SK-N-SH treated with all-trans-retinoic acid at 6 μM for 48 hours (cell line): ENCODE measurements around the gene UGT1A3.

ENCODE experiments used
- ARNTL ChIP-seq: fragments of 450-650 bp; formaldehyde crosslinking; IDR thresholded peaks from 2 replicates; pipeline ENCODE4 v1.5.0; 2020; ENCODE audit warnings: low read depth, mild to moderate bottlenecking, moderate library complexity, borderline replicate concordance
- BACH2 ChIP-seq: fragments of 250-450 bp; sonication (Bioruptor Pico); IDR thresholded peaks from 2 replicates; pipeline ENCODE4 v1.9.0; 2021; ENCODE audit warnings: mild to moderate bottlenecking, borderline replicate concordance
- GLIS3 ChIP-seq: fragments of 250-450 bp; sonication (Bioruptor Pico); IDR thresholded peaks from 2 replicates; pipeline ENCODE4 v1.5.0; 2020; ENCODE audit warnings: mild to moderate bottlenecking, moderate library complexity
- OSR1 ChIP-seq: fragments of 250-450 bp; sonication (Bioruptor Pico); IDR thresholded peaks from 2 replicates; pipeline ENCODE4 v1.8.0; 2022; ENCODE audit warnings: moderate library complexity, mild to moderate bottlenecking, inconsistent platforms
- PPARA ChIP-seq: fragments of 250-450 bp; sonication (Bioruptor Pico); IDR thresholded peaks from 2 replicates; pipeline ENCODE4 v1.5.0; 2020; ENCODE audit warnings: mild to moderate bottlenecking, borderline replicate concordance
- RARB ChIP-seq: fragments of 250-450 bp; sonication (Bioruptor Pico); IDR thresholded peaks from 2 replicates; pipeline ENCODE4 v1.8.0; 2021; ENCODE audit warnings: mild to moderate bottlenecking, moderate library complexity
- TCF4 ChIP-seq: fragments of 250-450 bp; sonication (Bioruptor Pico); IDR thresholded peaks from 2 replicates; pipeline ENCODE4 v1.8.0; 2021; ENCODE audit warnings: mild to moderate bottlenecking, moderate library complexity, borderline replicate concordance
- ZFP30 ChIP-seq: fragments of 450-650 bp; formaldehyde crosslinking; IDR thresholded peaks from 2 replicates; pipeline ENCODE4 v1.5.0; 2022; ENCODE audit warnings: mild to moderate bottlenecking, moderate library complexity
- TF ChIP-seq, protein P1 (sequence below): fragments of 250-450 bp; sonication (Bioruptor Pico); IDR thresholded peaks from 2 replicates; pipeline ENCODE4 v1.8.0; 2020; ENCODE audit warnings: mild to moderate bottlenecking, moderate library complexity, borderline replicate concordance
- TF ChIP-seq, protein P2 (sequence below): fragments of 250-450 bp; sonication (Bioruptor Pico); IDR thresholded peaks from 2 replicates; pipeline ENCODE4 v1.5.1; 2020; ENCODE audit warnings: low read depth, mild to moderate bottlenecking, moderate library complexity
- TF ChIP-seq, protein P3 (sequence below): fragments of 250-450 bp; sonication (Bioruptor Pico); IDR thresholded peaks from 2 replicates; pipeline ENCODE4 v1.5.0; 2020; ENCODE audit warnings: mild to moderate bottlenecking, moderate library complexity

DNA sequence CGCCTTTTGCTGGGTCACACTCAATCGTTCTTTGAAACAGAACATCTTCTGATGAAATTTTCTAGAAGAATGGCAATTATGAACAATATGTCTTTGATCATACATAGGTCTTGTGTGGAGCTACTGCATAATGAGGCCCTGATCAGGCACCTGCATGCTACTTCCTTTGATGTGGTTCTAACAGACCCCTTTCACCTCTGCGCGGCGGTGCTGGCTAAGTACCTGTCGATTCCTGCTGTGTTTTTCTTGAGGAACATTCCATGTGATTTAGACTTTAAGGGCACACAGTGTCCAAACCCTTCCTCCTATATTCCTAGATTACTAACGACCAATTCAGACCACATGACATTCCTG is 15.6 kb upstream of the UGT1A3 start:
- TF ChIP-seq RARB (CRISPR knock-in tag): no peak
- TF ChIP-seq, protein P1, sequence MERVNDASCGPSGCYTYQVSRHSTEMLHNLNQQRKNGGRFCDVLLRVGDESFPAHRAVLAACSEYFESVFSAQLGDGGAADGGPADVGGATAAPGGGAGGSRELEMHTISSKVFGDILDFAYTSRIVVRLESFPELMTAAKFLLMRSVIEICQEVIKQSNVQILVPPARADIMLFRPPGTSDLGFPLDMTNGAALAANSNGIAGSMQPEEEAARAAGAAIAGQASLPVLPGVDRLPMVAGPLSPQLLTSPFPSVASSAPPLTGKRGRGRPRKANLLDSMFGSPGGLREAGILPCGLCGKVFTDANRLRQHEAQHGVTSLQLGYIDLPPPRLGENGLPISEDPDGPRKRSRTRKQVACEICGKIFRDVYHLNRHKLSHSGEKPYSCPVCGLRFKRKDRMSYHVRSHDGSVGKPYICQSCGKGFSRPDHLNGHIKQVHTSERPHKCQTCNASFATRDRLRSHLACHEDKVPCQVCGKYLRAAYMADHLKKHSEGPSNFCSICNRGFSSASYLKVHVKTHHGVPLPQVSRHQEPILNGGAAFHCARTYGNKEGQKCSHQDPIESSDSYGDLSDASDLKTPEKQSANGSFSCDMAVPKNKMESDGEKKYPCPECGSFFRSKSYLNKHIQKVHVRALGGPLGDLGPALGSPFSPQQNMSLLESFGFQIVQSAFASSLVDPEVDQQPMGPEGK (CRISPR knock-in tag): no peak
- TF ChIP-seq ARNTL (CRISPR knock-in tag): no peak
- TF ChIP-seq ZFP30 (CRISPR knock-in tag): no peak
- no peak for TF ChIP-seq GLIS3
- no peak for TF ChIP-seq OSR1
- no peak for TF ChIP-seq TCF4 (CRISPR knock-in tag)
- no peak for TF ChIP-seq PPARA (CRISPR knock-in tag)
- TF ChIP-seq BACH2 (CRISPR knock-in tag): no peak
- TF ChIP-seq, protein P2, sequence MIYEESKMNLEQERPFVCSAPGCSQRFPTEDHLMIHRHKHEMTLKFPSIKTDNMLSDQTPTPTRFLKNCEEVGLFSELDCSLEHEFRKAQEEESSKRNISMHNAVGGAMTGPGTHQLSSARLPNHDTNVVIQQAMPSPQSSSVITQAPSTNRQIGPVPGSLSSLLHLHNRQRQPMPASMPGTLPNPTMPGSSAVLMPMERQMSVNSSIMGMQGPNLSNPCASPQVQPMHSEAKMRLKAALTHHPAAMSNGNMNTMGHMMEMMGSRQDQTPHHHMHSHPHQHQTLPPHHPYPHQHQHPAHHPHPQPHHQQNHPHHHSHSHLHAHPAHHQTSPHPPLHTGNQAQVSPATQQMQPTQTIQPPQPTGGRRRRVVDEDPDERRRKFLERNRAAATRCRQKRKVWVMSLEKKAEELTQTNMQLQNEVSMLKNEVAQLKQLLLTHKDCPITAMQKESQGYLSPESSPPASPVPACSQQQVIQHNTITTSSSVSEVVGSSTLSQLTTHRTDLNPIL (CRISPR knock-in tag): no peak
- TF ChIP-seq, protein P3, sequence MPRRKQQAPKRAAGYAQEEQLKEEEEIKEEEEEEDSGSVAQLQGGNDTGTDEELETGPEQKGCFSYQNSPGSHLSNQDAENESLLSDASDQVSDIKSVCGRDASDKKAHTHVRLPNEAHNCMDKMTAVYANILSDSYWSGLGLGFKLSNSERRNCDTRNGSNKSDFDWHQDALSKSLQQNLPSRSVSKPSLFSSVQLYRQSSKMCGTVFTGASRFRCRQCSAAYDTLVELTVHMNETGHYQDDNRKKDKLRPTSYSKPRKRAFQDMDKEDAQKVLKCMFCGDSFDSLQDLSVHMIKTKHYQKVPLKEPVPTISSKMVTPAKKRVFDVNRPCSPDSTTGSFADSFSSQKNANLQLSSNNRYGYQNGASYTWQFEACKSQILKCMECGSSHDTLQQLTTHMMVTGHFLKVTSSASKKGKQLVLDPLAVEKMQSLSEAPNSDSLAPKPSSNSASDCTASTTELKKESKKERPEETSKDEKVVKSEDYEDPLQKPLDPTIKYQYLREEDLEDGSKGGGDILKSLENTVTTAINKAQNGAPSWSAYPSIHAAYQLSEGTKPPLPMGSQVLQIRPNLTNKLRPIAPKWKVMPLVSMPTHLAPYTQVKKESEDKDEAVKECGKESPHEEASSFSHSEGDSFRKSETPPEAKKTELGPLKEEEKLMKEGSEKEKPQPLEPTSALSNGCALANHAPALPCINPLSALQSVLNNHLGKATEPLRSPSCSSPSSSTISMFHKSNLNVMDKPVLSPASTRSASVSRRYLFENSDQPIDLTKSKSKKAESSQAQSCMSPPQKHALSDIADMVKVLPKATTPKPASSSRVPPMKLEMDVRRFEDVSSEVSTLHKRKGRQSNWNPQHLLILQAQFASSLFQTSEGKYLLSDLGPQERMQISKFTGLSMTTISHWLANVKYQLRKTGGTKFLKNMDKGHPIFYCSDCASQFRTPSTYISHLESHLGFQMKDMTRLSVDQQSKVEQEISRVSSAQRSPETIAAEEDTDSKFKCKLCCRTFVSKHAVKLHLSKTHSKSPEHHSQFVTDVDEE: no peak
